LoVo (cell line): ENCODE data around the gene PRICKLE1.

Experiments
- DNase-seq: peaks from one replicate; pipeline ENCODE4 v3.0.0-alpha.2; 2016; ENCODE audit warnings: low spot score

The PRICKLE1 gene

GRCh38 chr12:42448841-42449240, 140.7 kb downstream of the PRICKLE1 start:
- no peak for DNase-seq

- no peak for DNase-seq
Measured at GRCh38 chr12:42447371-42447786, 142.2 kb downstream of the PRICKLE1 start.

GRCh38 chr12:42446761-42447160, 142.8 kb downstream of the PRICKLE1 start:
- DNase-seq: no peak

GRCh38 chr12:42445891-42446290, 143.7 kb downstream of the PRICKLE1 start:
- DNase-seq: no peak

GRCh38 chr12:42444192-42444943, 145.2 kb downstream of the PRICKLE1 start:
- DNase-seq: no peak

GRCh38 chr12:42442888-42443287, 146.7 kb downstream of the PRICKLE1 start:
- no peak for DNase-seq

GRCh38 chr12:42442311-42442759, 147.2 kb downstream of the PRICKLE1 start:
- DNase-seq: no peak

- DNase-seq: no peak
Measured at GRCh38 chr12:42440608-42441007, 148.9 kb downstream of the PRICKLE1 start.

- DNase-seq: no peak
Measured at GRCh38 chr12:42432517-42433140, 156.9 kb downstream of the PRICKLE1 start.

- no peak for DNase-seq
Measured at GRCh38 chr12:42428850-42429249, 160.7 kb downstream of the PRICKLE1 start.

- no peak for DNase-seq
Measured at GRCh38 chr12:42426746-42427145, 162.8 kb downstream of the PRICKLE1 start.

- no peak for DNase-seq
Measured at GRCh38 chr12:42422785-42423184, 166.8 kb downstream of the PRICKLE1 start.

GRCh38 chr12:42421844-42422779, 167.4 kb downstream of the PRICKLE1 start:
- DNase-seq: no peak

- DNase-seq: no peak
Measured at GRCh38 chr12:42420395-42420794, 169.2 kb downstream of the PRICKLE1 start.

- DNase-seq: no peak
Measured at GRCh38 chr12:42410340-42410739, 179.2 kb downstream of the PRICKLE1 start.

GRCh38 chr12:42409471-42409870, 180.1 kb downstream of the PRICKLE1 start:
- DNase-seq: no peak

GRCh38 chr12:42407306-42407705, 182.2 kb downstream of the PRICKLE1 start:
- no peak for DNase-seq
